Prostate gland (tissue), 2 donors: ENCODE results near the gene PRR12. TPM values are rescaled to one million over a fixed set of nuclear protein-coding genes. Genes with fewer than 3 reads are reported as not detected.
A peak's percentile ranks its signal among the peaks of the same experiment; 100 is the strongest.

ENCODE experiments used
- DNase-seq: peaks from one replicate; pipeline ENCODE4 v3.0.0-alpha.2; 2019; ENCODE audit warnings: low spot score
- H3K27ac ChIP-seq, 2 donors: fragments of 200-600 bp; sonication (generic); 2 replicates each; pipeline ENCODE4 v1.5.1; 2017 to 2019
- H3K27me3 ChIP-seq: fragments of 200-600 bp; sonication (generic); replicated peaks from 2 replicates; pipeline ENCODE4 v1.5.1; 2019; ENCODE audit not compliant: insufficient read depth
- H3K36me3 ChIP-seq, 2 donors: fragments of 200-600 bp; sonication (generic); 1 replicate in 1 of 2; 2 replicates in 1 of 2; pipeline versions ENCODE4 v1.5.1 to v1.8.1; 2017 to 2019
- H3K4me1 ChIP-seq: fragments of 200-600 bp; sonication (generic); replicated peaks from 2 replicates; pipeline ENCODE4 v1.5.1; 2019
- H3K4me3 ChIP-seq, 2 donors: fragments of 200-600 bp; sonication (generic); 2 replicates each; pipeline ENCODE4 v1.5.1; 2017 to 2019
- H3K9me3 ChIP-seq: fragments of 200-600 bp; sonication (generic); 2 replicates; pipeline ENCODE4 v1.5.1; 2017
- POLR2A ChIP-seq: fragments of 450-650 bp; IDR thresholded peaks from one replicate; pipeline ENCODE4 v1.6.1; 2016; ENCODE audit warnings: antibody characterized with exemption, mild to moderate bottlenecking
- POLR2AphosphoS5 ChIP-seq: sonication (generic); formaldehyde crosslinking; IDR thresholded peaks from one replicate; pipeline ENCODE4 v1.6.1; 2017; ENCODE audit warnings: antibody characterized with exemption
- WGBS: methylation state at CpG from one replicate; pipeline ENCODE4 v1.1.5; 2018; 5-methylcytosine and 5-hydroxymethylcytosine counted together
- intact Hi-C: fragments of 100-400 bp; cut with DNase I; formaldehyde crosslinking; loops from one replicate; pipeline ENCODE4 v1.14.2; 2022
- total RNA-seq, 2 donors: library from RNA; depleted of rRNA; stranded (reverse); fragments of >200 nt; gene quantifications; one replicate each; pipeline ENCODE4 v1.1.0, GENCODE V29; 2016
- TF ChIP-seq, protein P1 (sequence below), 4 experiments: fragments of 200-600 bp in 2 of 4; fragments of 450-650 bp in 2 of 4; sonication (generic) in 2 of 4; IDR thresholded peaks; 1 replicate in 3 of 4; 2 replicates in 1 of 4; pipeline ENCODE4 v1.5.1; 2016 to 2019; ENCODE audit warnings: antibody characterized with exemption in 4 of 4, mild to moderate bottlenecking in 2 of 4, moderate library complexity in 2 of 4

Gene PRR12
- total RNA-seq, 2 donors from 2014 or later: 24.0 to 41.9 TPM

DNA sequence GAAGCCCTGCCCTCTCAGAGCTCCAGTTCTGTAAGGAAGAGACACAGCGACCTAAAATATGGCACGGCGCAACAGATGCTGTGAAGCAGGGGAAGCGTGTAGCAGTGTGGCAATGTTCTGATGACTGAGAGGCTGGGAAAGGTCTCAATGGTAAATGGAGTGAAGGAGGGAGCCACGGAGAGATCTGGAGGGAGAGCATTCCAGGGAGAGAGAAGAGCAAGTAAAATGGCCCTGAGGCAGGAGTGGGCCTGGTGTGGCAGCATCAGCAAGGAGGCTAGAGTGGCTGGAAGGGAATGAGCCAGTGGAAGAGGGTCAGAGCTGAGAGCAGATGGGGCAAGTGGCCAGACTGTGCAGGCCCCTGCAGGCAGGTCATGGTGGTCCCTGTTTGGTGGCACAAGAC lies 46.8 kb upstream of the PRR12 start:
- TF ChIP-seq POLR2AphosphoS5: no peak
- no peak for TF ChIP-seq POLR2A
- TF ChIP-seq, protein P1, sequence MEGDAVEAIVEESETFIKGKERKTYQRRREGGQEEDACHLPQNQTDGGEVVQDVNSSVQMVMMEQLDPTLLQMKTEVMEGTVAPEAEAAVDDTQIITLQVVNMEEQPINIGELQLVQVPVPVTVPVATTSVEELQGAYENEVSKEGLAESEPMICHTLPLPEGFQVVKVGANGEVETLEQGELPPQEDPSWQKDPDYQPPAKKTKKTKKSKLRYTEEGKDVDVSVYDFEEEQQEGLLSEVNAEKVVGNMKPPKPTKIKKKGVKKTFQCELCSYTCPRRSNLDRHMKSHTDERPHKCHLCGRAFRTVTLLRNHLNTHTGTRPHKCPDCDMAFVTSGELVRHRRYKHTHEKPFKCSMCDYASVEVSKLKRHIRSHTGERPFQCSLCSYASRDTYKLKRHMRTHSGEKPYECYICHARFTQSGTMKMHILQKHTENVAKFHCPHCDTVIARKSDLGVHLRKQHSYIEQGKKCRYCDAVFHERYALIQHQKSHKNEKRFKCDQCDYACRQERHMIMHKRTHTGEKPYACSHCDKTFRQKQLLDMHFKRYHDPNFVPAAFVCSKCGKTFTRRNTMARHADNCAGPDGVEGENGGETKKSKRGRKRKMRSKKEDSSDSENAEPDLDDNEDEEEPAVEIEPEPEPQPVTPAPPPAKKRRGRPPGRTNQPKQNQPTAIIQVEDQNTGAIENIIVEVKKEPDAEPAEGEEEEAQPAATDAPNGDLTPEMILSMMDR (IDR thresholded peaks at IDR 0.05): no peak
- H3K9me3 ChIP-seq: no peaks in the 10 kb centered on the region
- no peaks in the 10 kb centered on the region for H3K4me1 ChIP-seq
- DNase-seq: no peak
- WGBS: 77% methylated on average over 5 of the region's 5 CpGs
- H3K36me3 ChIP-seq: no peaks in the 10 kb centered on the region
- H3K27me3 ChIP-seq: no peaks in the 10 kb centered on the region
- intact Hi-C loops: no loop called here
- H3K4me3 ChIP-seq: no peak overlapping the region
- H3K27ac ChIP-seq: no peak overlapping the region

DNA sequence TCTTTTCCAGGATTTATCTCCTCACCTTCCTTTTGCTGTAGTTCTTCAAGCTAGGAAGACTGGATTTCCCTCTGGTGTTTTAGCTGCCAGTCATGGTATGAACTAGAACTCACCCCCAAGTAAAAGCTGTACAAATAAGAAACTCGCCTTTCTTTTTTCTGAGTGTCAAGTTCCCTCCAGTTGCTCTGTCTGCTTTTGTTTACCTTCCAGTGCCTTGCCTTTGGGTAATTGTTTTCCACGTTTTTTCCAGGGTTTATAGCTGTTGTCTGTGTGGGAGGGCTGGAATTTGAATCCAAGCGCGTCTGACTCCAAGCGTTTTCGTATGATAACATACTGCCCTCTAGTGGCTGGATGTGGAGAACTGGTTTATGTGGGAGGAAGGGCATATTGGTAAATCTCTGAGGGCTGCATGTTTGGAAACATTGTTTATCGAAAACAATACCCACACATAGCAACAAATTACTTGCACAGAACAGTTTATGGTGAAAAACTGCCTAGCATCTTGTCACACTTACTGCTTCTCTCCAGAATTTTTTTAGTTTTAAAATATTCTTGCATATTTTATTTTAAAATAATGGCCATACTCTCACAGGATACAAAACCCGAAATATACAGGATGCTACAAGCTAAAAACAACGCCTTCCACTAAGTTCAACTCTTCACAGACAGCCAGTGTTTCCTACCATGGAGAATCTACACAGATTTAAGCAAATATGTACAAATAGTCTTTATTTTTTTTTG lies 44.0 kb upstream of the PRR12 start:
- no peak overlapping the region for H3K4me3 ChIP-seq
- H3K9me3 ChIP-seq: no peaks in the 10 kb centered on the region
- 12% methylated on average over 9 of the region's 9 CpGs for WGBS
- DNase-seq: peak; percentile 86
- H3K27ac ChIP-seq: no peak overlapping the region
- intact Hi-C loops: loop anchor here (1.0 to 2.0 kb wide), 2 partner anchors 41 to 44 kb away; no protein-coding TSS in a partner anchor
- H3K36me3 ChIP-seq: no peaks in the 10 kb centered on the region
- no peaks in the 10 kb centered on the region for H3K27me3 ChIP-seq
- TF ChIP-seq POLR2AphosphoS5 (peak; percentile 87), POLR2A (no peak)
- TF ChIP-seq, protein P1 (IDR thresholded peaks at IDR 0.05): peak; percentile 65 to 93 (median 91)
- no peaks in the 10 kb centered on the region for H3K4me1 ChIP-seq

DNA sequence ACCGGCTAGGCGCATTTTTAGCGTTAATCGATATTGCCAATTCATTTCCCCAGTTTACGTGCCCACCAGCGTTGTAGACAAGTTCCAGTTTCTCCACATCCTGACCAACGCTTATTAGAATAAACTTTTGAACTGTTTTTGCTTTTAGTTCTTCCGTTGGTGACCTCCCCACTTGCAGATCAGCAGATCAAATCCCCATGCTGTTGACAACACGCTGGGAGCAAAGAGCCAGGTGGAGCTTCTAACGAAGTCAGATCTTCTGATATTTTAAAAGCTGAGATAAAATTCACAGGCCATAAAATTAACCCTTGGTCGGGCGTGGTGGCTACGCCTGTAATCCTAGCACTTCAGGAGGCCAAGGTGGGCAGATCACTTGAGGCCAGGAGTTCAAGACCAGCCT lies 41.9 kb upstream of the PRR12 start:
- Histone ChIP-seq H3K4me1 (no peaks in the 10 kb centered on the region), H3K36me3 (no peaks in the 10 kb centered on the region), H3K27ac (no peak overlapping the region), H3K4me3 (no peak overlapping the region), H3K27me3 (no peaks in the 10 kb centered on the region), H3K9me3 (no peaks in the 10 kb centered on the region)
- 64% methylated on average over 13 of the region's 13 CpGs for WGBS
- TF ChIP-seq POLR2AphosphoS5: no peak
- TF ChIP-seq, protein P1 (IDR thresholded peaks at IDR 0.05): no peak
- TF ChIP-seq POLR2A: no peak
- DNase-seq: no peak
- intact Hi-C loops: no loop called here

DNA sequence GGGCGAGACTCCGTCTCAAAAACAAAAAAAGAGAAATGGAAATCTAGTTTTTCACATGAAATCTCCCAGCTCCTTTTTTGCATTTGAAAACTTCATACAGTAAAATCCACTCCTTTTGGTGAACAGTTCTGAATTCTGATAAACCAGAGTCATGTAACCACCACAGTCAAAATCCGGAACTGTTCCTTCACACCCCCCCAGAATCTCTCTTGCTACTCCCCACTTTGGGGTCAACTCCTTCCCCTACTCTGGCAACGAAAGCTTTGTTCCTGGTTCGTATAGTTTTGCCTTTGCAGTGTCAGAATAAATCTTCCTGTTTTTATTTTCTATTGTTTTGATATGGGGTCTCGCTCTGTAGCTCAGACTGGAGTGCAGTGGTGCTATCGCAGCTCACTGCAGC lies 39.5 kb upstream of the PRR12 start:
- no peak overlapping the region for H3K27ac ChIP-seq
- TF ChIP-seq, protein P1 (IDR thresholded peaks at IDR 0.05): no peak
- TF ChIP-seq POLR2AphosphoS5 (no peak), POLR2A (no peak)
- no peaks in the 10 kb centered on the region for H3K9me3 ChIP-seq
- H3K36me3 ChIP-seq: peaks cover 0 to 2% of the 10 kb centered on the region in 2 donors
- WGBS: 93% methylated on average over 7 of the region's 7 CpGs
- no peak for DNase-seq
- no peaks in the 10 kb centered on the region for H3K27me3 ChIP-seq
- H3K4me1 ChIP-seq: no peaks in the 10 kb centered on the region
- intact Hi-C loops: no loop called here
- H3K4me3 ChIP-seq: no peak overlapping the region

DNA sequence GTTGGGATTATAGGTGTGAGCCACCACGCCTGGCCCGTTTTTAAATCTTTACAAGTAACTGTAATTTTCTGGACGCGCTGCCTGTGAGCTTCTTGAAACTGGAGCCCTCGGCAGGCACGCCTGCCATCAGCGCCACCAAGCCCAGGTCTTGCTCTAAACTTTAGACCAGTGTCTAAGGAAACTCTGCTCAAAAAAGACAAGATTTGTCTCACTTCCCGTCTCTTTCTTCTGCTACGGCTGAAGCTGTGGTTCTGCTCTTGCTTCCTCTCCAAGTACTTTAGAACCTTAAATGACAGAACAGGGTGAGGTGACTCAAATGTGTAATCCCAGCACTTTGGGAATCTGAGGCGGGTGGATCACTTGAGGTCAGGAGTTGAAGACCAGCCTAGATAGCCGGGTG lies 38.2 kb upstream of the PRR12 start:
- no peak for DNase-seq
- intact Hi-C loops: no loop called here
- H3K9me3 ChIP-seq: no peaks in the 10 kb centered on the region
- no peaks in the 10 kb centered on the region for H3K4me1 ChIP-seq
- no peak overlapping the region for H3K27ac ChIP-seq
- 86% methylated on average over 11 of the region's 11 CpGs for WGBS
- TF ChIP-seq POLR2A (no peak), POLR2AphosphoS5 (no peak)
- TF ChIP-seq, protein P1 (IDR thresholded peaks at IDR 0.05): no peak
- H3K27me3 ChIP-seq: no peaks in the 10 kb centered on the region
- H3K36me3 ChIP-seq: peaks cover 8 to 10% of the 10 kb centered on the region in 2 donors
- H3K4me3 ChIP-seq: no peak overlapping the region
